ENCODE results near the gene FAM151B.
A peak's percentile ranks its signal among the peaks of the same experiment; 100 is the strongest.

Gene FAM151B

DNA sequence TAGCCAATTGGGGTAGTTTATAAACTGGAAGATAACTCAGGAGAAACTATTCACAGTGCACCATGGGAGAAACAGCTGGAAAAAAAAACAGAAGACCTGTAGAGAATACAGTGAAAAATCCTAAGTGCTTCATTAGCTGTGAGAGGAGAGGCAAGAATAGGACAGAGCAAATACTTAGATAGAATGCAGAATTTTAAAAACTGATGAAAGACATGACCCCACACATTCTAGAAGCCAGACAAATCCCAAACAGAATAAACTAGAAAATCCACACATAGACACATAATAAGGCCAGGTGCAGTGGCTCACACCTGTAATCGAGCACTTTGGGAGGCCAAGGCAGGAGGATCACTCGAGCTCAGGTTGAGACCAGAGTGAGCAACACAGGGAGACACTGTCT, 7.5 kb upstream of the FAM151B start:
- Histone ChIP-seq H3K27ac (no peak overlapping the region), H3K4me3 (ENCODE audit: low read depth, low read length) (no peak overlapping the region), H3K27me3 (replicated peaks) (no peaks in the 10 kb centered on the region), H3K36me3 (replicated peaks) (no peaks in the 10 kb centered on the region)
- no peak for DNase-seq
- TF ChIP-seq, protein P1, sequence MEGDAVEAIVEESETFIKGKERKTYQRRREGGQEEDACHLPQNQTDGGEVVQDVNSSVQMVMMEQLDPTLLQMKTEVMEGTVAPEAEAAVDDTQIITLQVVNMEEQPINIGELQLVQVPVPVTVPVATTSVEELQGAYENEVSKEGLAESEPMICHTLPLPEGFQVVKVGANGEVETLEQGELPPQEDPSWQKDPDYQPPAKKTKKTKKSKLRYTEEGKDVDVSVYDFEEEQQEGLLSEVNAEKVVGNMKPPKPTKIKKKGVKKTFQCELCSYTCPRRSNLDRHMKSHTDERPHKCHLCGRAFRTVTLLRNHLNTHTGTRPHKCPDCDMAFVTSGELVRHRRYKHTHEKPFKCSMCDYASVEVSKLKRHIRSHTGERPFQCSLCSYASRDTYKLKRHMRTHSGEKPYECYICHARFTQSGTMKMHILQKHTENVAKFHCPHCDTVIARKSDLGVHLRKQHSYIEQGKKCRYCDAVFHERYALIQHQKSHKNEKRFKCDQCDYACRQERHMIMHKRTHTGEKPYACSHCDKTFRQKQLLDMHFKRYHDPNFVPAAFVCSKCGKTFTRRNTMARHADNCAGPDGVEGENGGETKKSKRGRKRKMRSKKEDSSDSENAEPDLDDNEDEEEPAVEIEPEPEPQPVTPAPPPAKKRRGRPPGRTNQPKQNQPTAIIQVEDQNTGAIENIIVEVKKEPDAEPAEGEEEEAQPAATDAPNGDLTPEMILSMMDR (IDR thresholded peaks at IDR 0.05; ENCODE audit: low read depth, low read length, missing control alignments) = no peak
- in situ Hi-C loops (cut with HindIII; ENCODE audit: low pct_ligation_motif_present, low sequenced_read_pairs) = no loop called here

DNA sequence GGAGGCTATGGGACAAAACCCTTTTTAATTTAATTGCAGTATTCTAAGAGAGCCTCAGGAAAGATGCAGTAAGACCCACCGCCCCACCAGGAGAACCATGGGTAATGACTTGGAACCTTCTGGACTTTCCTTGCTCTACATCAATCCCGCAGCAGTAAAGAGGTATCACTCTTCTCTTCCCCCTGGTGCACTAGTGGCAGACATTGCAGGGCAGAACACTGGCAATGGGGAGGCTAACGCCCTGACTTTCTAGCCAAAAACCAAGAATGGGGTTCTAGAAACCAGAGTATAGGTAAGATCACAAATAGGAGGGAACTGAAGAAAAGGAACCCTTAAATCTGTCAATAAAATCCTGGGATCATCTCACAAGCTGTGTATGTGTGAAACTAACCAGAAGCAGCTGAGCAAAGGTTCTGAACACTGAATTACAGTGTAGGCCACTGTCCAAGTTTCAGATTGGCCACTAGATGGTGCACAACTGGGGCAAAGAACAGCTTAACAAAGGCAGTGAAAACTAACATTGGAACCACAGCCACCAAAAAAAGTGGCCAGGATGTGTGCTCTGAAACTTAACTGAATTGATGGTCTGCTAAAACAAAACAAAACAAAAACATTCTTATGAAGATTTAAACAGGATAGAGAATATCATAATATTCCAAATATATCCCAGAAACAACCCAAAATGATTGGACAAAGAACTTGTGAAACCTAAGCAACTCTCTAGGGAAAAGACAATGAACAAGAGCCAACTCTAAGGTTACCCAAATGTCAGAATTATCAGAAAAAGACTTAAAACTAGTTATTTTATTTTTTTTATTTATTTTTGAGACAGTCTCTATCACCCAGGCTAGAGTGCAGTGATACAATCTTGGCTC, 6.6 kb upstream of the FAM151B start:
- DNase-seq = peak; percentile 61
- Histone ChIP-seq H3K27ac (no peak overlapping the region), H3K27me3 (replicated peaks) (no peaks in the 10 kb centered on the region), H3K36me3 (replicated peaks) (no peaks in the 10 kb centered on the region), H3K4me3 (ENCODE audit: low read depth, low read length) (no peak overlapping the region)
- in situ Hi-C loops (cut with HindIII; ENCODE audit: low pct_ligation_motif_present, low sequenced_read_pairs) = no loop called here
- TF ChIP-seq, protein P1 (IDR thresholded peaks at IDR 0.05; ENCODE audit: low read depth, low read length, missing control alignments) = peak; percentile 90

DNA sequence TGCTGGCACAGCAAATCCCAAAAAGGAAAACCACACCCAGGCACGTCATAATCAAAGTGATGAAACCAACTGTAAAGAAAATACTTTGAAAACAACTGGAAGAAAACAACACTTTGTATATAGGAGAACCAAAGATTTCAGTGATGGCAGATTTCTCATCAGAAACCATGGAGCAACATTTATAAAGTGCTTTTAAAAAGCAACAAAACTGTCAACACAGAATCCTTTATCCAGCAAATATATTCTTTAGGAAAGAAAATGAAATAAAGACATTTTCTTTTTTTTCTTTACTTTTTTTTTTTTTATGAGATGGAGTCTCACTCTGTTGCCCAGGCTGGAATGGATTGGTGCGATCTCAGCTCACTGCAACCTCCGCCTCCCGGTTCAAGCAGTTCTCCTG, 5.3 kb upstream of the FAM151B start:
- DNase-seq = no peak
- Histone ChIP-seq H3K27ac (no peak overlapping the region), H3K4me3 (ENCODE audit: low read depth, low read length) (no peak overlapping the region), H3K36me3 (replicated peaks) (no peaks in the 10 kb centered on the region), H3K27me3 (replicated peaks) (no peaks in the 10 kb centered on the region)
- in situ Hi-C loops (cut with HindIII; ENCODE audit: low pct_ligation_motif_present, low sequenced_read_pairs) = no loop called here
- TF ChIP-seq, protein P1 (IDR thresholded peaks at IDR 0.05; ENCODE audit: low read depth, low read length, missing control alignments) = no peak

DNA sequence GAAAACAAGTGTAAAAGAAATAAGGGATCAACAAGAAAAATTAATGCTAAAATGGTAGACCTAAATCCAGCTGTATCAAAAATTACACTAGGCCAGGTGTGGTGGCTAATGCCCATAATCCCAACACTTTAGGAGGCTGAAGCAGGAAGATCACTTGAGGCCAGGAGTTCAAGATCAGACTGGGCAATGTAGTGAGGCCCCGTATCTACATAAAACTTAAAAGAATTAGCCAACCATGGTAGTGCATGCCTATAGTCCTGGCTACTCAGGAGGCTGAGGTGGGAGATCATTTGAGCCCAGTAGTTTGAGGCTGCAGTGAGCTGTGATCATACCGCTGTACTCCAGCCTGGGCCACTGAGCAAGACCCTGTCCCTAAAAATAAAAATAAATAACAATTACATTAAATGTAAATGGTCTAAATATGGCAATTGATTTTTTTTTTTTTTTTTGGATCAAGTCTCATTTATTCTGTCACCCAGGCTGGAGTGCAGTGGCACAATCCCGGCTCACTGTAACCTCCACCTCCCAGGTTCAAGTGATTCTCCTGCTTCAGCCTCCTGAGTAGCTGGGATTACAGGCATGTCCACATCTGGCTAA, 4.2 kb upstream of the FAM151B start:
- Histone ChIP-seq H3K27me3 (replicated peaks) (no peaks in the 10 kb centered on the region), H3K36me3 (replicated peaks) (no peaks in the 10 kb centered on the region), H3K4me3 (ENCODE audit: low read depth, low read length) (no peak overlapping the region), H3K27ac (no peak overlapping the region)
- TF ChIP-seq, protein P1 (IDR thresholded peaks at IDR 0.05; ENCODE audit: low read depth, low read length, missing control alignments) = no peak
- in situ Hi-C loops (cut with HindIII; ENCODE audit: low pct_ligation_motif_present, low sequenced_read_pairs) = no loop called here
- DNase-seq = no peak

DNA sequence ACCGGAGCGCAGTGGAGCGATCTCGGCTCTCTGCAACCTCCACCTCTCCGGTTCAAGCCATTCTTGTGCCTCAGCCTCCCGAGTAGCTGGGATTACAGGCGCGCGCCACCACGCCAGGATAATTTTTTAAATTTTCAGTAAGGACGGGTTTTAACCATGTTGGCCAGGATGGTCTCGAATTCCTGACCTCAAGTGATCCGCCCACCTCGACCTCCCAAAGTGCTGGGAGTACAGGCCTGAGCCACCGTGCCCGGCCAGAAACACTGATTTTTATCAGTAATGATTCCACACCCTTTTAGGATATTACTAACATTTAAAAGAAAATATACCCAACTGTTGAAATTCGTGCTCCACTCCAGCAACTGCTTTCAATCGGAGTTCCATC, 464 bp upstream of the FAM151B start:
- Histone ChIP-seq H3K27ac (peak overlapping the region; percentile 38), H3K4me3 (ENCODE audit: low read depth, low read length) (peak overlapping the region; percentile 77), H3K36me3 (replicated peaks) (no peaks in the 10 kb centered on the region), H3K27me3 (replicated peaks) (no peaks in the 10 kb centered on the region)
- DNase-seq = no peak
- in situ Hi-C loops (cut with HindIII; ENCODE audit: low pct_ligation_motif_present, low sequenced_read_pairs) = no loop called here
- TF ChIP-seq, protein P1 (IDR thresholded peaks at IDR 0.05; ENCODE audit: low read depth, low read length, missing control alignments) = no peak

Data from brain microvascular endothelial cell (primary cell).